Gastrocnemius medialis (tissue), 4 donors: ENCODE results near the gene DNM1.
"Not testable (repeated sequence)": the region's sequence is repeated elsewhere in the genome, so short reads cannot be mapped to it uniquely, and the experiment has no call there.

ENCODE experiments used
- POLR2A ChIP-seq, 2 donors: fragments of 450-650 bp; IDR thresholded peaks; one replicate each; pipeline ENCODE4 v1.6.1; 2017; ENCODE audit warnings: antibody characterized with exemption in 2 of 2, mild to moderate bottlenecking in 2 of 2, moderate library complexity in 2 of 2
- TF ChIP-seq, protein P1 (sequence below), 5 experiments: fragments of 450-650 bp in 3 of 5; fragments of 200-600 bp in 2 of 5; sonication (generic) in 2 of 5; IDR thresholded peaks in 4 of 5; conservative IDR thresholded peaks in 1 of 5; 1 replicate in 4 of 5; 2 replicates in 1 of 5; pipeline ENCODE4 v1.5.1; 2016 to 2019; ENCODE audit warnings: antibody characterized with exemption in 5 of 5, mild to moderate bottlenecking in 3 of 5, moderate library complexity in 3 of 5

DNA sequence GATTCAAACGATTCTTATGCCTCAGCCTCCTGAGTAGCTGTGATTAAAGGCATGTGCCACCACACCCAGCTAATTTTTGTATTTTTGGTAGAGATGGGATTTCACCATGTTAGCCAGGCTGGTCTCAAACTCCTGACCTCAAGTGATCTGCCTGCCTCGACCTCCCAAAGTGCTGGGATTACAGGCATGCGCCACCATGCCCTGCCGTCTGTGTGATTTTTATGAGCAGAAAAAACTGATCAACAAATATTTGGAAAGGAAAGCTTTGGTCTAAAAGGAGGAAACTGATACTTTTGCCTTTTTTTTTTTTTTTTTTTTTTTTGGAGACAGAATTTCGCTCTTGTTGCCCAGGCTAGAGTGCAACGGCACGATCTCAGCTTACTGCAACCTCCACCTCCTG, 27.7 kb downstream of the DNM1 start:
- TF ChIP-seq, protein P1, sequence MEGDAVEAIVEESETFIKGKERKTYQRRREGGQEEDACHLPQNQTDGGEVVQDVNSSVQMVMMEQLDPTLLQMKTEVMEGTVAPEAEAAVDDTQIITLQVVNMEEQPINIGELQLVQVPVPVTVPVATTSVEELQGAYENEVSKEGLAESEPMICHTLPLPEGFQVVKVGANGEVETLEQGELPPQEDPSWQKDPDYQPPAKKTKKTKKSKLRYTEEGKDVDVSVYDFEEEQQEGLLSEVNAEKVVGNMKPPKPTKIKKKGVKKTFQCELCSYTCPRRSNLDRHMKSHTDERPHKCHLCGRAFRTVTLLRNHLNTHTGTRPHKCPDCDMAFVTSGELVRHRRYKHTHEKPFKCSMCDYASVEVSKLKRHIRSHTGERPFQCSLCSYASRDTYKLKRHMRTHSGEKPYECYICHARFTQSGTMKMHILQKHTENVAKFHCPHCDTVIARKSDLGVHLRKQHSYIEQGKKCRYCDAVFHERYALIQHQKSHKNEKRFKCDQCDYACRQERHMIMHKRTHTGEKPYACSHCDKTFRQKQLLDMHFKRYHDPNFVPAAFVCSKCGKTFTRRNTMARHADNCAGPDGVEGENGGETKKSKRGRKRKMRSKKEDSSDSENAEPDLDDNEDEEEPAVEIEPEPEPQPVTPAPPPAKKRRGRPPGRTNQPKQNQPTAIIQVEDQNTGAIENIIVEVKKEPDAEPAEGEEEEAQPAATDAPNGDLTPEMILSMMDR (IDR thresholded peaks at IDR 0.05 in 4 of 5, conservative IDR thresholded peaks at IDR 0.05 in 1 of 5), result not testable (repeated sequence)
- not testable (repeated sequence) for TF ChIP-seq POLR2A (IDR thresholded peaks at IDR 0.05)
